Brain microvascular endothelial cell (primary cell): ENCODE results near the gene SMIM13.

Experiments
- DNase-seq: peaks from one replicate; pipeline ENCODE4 v3.0.0-alpha.2; 2020
- H3K27ac ChIP-seq: fragments of 250-450 bp; sonication (Bioruptor Pico); 2 replicates; pipeline ENCODE4 v1.5.1; 2020; ENCODE audit warnings: mild to moderate bottlenecking, moderate library complexity
- H3K27me3 ChIP-seq: fragments of 250-450 bp; sonication (Bioruptor Pico); replicated peaks from 2 replicates; pipeline ENCODE4 v1.5.1; 2020; ENCODE audit warnings: mild to moderate bottlenecking
- H3K36me3 ChIP-seq: fragments of 250-450 bp; sonication (Bioruptor Pico); replicated peaks from 2 replicates; pipeline ENCODE4 v1.5.1; 2020; ENCODE audit warnings: mild to moderate bottlenecking
- H3K4me3 ChIP-seq: 2 replicates; pipeline ENCODE4 v1.5.1; 2011; ENCODE audit warnings: low read depth, mild to moderate bottlenecking, control low read depth, low read length, moderate library complexity
- CTCF ChIP-seq: IDR thresholded peaks from 2 replicates; pipeline ENCODE4 v1.5.1; 2011; ENCODE audit warnings: low read depth, mild to moderate bottlenecking, moderate library complexity, low read length, control low read depth, inconsistent platforms; ENCODE audit errors: missing control alignments
- in situ Hi-C: cut with HindIII; loops from 2 replicates; pipeline ENCODE4 v1.10.0; 2017; ENCODE audit warnings: low sequenced_read_pairs, low pct_ligation_motif_present

SMIM13 gene

GRCh38 chr6:11155589-11155988 lies 62.0 kb downstream of the SMIM13 start:
- H3K27me3 ChIP-seq: no peaks in the 10 kb centered on the region
- DNase-seq: no peak
- H3K4me3 ChIP-seq: no peak overlapping the region
- no peak overlapping the region for H3K27ac ChIP-seq
- no peak for TF ChIP-seq CTCF
- in situ Hi-C loops: no loop called here
- H3K36me3 ChIP-seq: no peaks in the 10 kb centered on the region

GRCh38 chr6:11160199-11160598 lies 66.6 kb downstream of the SMIM13 start:
- Histone ChIP-seq H3K27me3 (no peaks in the 10 kb centered on the region), H3K4me3 (no peak overlapping the region), H3K27ac (no peak overlapping the region), H3K36me3 (no peaks in the 10 kb centered on the region)
- TF ChIP-seq CTCF: no peak
- in situ Hi-C loops: no loop called here
- DNase-seq: no peak

DNA sequence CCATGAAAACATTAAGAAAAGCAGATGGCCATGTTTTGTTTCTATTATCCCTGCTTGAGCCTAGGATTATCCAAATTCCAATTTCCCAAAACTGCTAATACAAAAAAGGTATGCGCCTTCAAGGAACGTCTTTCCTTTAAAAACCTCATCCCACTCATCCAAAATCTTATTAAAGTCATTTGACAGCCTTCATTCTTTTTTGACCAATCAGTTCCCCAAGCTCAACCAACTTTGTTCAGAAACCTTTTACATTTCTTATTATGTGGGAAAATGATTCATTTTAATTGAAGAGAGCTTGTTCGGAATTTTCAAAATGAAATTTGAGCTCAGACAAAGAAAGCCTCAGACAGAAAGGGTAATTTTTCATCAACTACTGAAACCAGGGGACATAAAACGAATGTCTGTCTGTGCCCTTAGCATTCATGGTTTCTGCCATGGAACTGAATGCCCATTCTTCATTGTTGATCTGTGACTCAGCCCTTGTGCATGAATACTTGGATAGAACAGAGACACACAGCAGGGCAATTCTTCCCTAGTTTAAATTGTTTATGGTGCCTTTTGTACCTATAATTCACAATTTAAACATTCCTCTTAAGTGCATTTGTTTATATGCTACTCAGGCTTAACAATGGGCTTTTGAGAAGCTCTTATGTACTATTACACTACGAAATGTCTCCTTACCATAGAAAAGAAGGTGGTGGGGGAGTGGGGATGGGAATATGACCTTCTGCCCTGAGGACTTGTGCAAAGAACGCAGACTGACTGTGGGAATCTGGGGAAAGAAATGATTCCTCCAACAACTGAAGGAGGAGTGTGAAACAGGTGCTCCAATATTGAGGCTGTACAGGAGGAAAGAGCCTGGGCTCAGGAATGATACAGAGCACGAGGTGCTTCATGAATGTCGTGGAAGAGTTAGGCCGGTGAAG lies 67.7 kb downstream of the SMIM13 start:
- Histone ChIP-seq H3K27ac (no peak overlapping the region), H3K4me3 (no peak overlapping the region), H3K36me3 (no peaks in the 10 kb centered on the region), H3K27me3 (no peaks in the 10 kb centered on the region)
- TF ChIP-seq CTCF: no peak
- peak; percentile 10 for DNase-seq
- in situ Hi-C loops: no loop called here

GRCh38 chr6:11162262-11162661 lies 68.6 kb downstream of the SMIM13 start:
- H3K36me3 ChIP-seq: no peaks in the 10 kb centered on the region
- no peak for TF ChIP-seq CTCF
- DNase-seq: no peak
- no peak overlapping the region for H3K27ac ChIP-seq
- no peak overlapping the region for H3K4me3 ChIP-seq
- in situ Hi-C loops: no loop called here
- H3K27me3 ChIP-seq: no peaks in the 10 kb centered on the region

DNA sequence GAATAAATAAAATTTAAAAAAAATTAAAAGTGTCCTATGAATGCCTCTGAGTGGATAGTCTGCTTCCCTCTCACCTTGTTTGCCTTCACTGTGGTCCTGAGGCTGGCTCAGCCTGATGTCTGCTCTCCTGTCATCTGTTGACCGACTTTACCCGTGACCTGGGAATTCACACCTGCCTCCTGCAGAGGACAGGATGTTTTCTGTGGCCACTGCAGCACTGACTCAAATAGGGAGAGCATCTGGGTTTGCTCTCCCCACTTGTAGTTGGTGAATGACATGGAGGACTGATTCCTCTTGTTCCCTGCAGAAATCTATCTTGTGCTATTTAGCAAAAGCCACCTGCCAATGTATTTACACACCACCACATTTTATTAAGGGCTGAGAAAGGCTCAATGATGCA lies 70.3 kb downstream of the SMIM13 start:
- DNase-seq: no peak
- Histone ChIP-seq H3K36me3 (no peaks in the 10 kb centered on the region), H3K4me3 (no peak overlapping the region), H3K27me3 (no peaks in the 10 kb centered on the region), H3K27ac (no peak overlapping the region)
- in situ Hi-C loops: no loop called here
- no peak for TF ChIP-seq CTCF
